Stomach (tissue), 4 donors: ENCODE measurements around the gene FAM187B.

Experiments used
- POLR2A ChIP-seq, 4 donors: fragments of 450-650 bp; IDR thresholded peaks; one replicate each; pipeline ENCODE4 v1.6.1; 2016; ENCODE audit warnings: antibody characterized with exemption in 4 of 4, control low read depth in 2 of 4, mild to moderate bottlenecking in 1 of 4, moderate library complexity in 1 of 4
- POLR2AphosphoS5 ChIP-seq, 3 donors: sonication (generic); formaldehyde crosslinking; IDR thresholded peaks; one replicate each; pipeline ENCODE4 v1.6.1; 2016; ENCODE audit warnings: antibody characterized with exemption in 3 of 3
- TF ChIP-seq, protein P1 (sequence below), 7 experiments: fragments of 450-650 bp in 4 of 7; fragments of 200-600 bp in 3 of 7; sonication (generic) in 3 of 7; IDR thresholded peaks; one replicate each; pipeline ENCODE4 v1.5.1; 2016 to 2019; ENCODE audit warnings: antibody characterized with exemption in 7 of 7, control low read depth in 2 of 7, mild to moderate bottlenecking in 1 of 7

- TF ChIP-seq POLR2A (IDR thresholded peaks at IDR 0.05), result no peak
- TF ChIP-seq POLR2AphosphoS5 (IDR thresholded peaks at IDR 0.05), result no peak
- TF ChIP-seq, protein P1, sequence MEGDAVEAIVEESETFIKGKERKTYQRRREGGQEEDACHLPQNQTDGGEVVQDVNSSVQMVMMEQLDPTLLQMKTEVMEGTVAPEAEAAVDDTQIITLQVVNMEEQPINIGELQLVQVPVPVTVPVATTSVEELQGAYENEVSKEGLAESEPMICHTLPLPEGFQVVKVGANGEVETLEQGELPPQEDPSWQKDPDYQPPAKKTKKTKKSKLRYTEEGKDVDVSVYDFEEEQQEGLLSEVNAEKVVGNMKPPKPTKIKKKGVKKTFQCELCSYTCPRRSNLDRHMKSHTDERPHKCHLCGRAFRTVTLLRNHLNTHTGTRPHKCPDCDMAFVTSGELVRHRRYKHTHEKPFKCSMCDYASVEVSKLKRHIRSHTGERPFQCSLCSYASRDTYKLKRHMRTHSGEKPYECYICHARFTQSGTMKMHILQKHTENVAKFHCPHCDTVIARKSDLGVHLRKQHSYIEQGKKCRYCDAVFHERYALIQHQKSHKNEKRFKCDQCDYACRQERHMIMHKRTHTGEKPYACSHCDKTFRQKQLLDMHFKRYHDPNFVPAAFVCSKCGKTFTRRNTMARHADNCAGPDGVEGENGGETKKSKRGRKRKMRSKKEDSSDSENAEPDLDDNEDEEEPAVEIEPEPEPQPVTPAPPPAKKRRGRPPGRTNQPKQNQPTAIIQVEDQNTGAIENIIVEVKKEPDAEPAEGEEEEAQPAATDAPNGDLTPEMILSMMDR (IDR thresholded peaks at IDR 0.05), result no peak
These were observed 11.8 kb upstream of the FAM187B start for GRCh38 chr19:35240327-35240726.
